HG03045 (cell line): Measurements from ENCODE around the gene MRE11.
"Not testable (repeated sequence)": the region's sequence is repeated elsewhere in the genome, so short reads cannot be mapped to it uniquely, and the experiment has no call there.

ENCODE experiments used
- ATAC-seq: cut with Tn5 transposase; IDR thresholded peaks from one replicate; pipeline ENCODE4 v1.9.1; 2021; ENCODE audit warnings: mild to moderate bottlenecking, moderate library complexity; ENCODE audit not compliant: unreplicated experiment

MRE11 gene

GRCh38 chr11:94433049-94433448 lies 60.6 kb downstream of the MRE11 start:
- no peak for ATAC-seq

DNA sequence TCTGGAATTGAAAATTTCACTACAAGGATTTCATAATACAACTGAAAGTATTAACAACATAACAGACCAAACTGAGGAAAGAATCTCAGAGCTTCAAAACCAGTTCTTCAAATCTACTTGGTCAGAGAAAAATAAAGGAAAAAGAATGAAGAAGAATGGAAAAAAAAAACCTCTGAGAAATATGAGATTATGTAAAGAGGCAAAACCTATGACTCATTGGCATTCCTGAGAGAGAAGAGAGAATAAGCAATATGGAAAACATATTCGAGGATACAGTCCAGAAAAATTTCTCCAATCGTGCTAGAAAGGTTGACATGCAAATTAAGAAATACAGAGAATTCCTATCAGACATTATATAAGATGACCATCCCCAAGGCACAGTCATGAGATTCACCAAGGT lies 69.0 kb downstream of the MRE11 start:
- no peak for ATAC-seq

- ATAC-seq, result no peak
Measured at GRCh38 chr11:94424011-94424410, 69.6 kb downstream of the MRE11 start.

DNA sequence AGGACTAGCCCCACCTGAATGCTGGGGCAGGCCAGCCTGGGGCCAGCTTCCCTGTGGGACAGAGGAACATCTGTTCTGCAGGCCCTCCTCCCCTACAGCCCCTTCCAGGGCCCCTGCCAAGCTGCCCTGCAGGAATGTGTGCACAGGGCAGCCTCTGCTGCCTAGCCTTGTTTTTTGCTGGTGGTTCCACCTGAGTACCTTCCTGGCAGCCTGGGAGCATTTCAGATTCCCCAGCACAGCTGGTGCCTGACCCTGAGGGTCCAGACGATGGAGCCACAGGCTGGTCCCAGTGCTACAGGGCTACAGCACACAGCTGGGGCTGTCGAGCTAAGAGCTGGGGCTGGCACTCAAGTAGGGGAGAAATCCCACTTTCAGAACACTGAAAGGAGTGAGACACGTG lies 70.1 kb downstream of the MRE11 start:
- no peak for ATAC-seq

- no peak for ATAC-seq
Measured at GRCh38 chr11:94418123-94418765, 75.4 kb downstream of the MRE11 start.

DNA sequence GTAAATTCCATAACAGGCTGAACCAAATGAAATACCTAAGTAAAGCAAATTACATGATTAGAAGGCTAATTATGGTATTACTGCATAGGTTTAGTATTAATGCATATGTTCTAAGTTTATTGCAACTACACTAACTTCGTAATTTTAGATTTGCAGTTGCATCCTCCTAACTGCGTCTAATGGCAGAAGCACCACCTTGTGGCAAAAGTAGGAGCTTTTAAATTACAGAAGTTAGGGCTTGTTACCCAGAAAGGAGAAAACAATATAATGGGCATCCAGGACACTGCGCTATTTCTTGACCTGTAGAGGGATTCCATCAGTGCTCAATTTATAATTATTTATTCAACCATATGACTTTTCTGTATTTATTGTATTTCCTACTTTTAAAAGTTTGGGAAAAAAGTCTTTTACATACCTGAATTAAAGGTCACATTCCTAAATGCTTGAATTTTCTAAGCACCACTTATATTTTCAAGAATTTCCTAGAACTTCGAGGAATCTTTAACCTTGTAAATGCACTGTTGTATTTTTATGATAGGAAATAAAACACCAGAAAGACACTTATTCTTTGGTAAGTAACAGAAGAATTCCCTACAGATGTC lies 76.2 kb downstream of the MRE11 start:
- ATAC-seq, result no peak

- ATAC-seq, result no peak
Measured at GRCh38 chr11:94405062-94405833, 88.4 kb downstream of the MRE11 start.

- no peak for ATAC-seq
Measured at GRCh38 chr11:94402355-94402754, 91.3 kb downstream of the MRE11 start.

GRCh38 chr11:94401773-94402265 lies 91.8 kb downstream of the MRE11 start:
- no peak for ATAC-seq

DNA sequence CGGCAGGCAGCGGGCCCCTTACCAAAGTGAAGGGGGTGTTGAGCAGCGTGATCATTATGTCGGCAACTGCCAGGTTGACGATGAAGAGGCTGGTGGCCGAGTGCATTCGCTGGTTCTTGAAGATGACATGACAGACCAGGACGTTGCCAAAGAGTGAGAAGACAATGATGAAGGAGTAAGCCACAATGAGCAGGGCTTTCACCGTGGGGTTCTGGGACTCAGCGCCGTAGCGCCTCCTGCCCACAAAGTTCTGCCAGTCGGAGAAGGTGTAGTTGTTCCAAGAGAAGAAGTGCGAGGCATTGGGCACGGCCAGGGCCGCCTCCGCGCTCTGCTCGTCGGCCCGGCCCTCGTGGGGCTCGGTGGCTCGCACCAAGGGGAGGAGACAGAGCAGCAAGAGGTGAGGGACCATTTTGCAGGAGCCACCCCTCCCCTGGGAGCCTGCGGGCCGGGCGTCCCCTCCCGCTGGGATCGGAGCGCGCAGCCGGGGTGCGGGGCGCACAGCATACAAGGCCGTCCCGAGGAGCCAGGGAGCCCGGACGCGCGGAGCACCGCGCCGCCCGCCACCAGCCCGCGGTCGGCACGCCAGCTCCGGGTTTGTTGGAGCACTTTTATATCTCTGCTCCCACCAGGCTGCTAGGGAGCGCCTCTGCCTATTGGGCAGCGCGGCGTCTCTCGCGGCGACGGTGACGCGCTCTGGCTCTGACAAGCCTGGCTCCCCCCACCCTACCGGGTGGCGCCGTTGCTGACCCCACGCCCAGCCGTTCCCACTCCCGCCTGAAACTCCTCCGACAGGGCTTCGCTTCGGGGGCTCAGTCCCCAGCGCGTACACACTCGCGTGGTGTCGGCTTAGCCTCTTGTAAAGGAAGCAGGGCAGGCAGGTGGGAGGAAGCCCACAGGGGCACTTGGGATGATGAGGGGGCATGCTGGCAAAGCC lies 92.5 kb downstream of the MRE11 start, which contains the start of gene GPR83:
GPR83 (minus strand) TSS at position 581 of the 934 bp plus-strand sequence; CDS start at position 409, 172 bp downstream.
- no peak for ATAC-seq

DNA sequence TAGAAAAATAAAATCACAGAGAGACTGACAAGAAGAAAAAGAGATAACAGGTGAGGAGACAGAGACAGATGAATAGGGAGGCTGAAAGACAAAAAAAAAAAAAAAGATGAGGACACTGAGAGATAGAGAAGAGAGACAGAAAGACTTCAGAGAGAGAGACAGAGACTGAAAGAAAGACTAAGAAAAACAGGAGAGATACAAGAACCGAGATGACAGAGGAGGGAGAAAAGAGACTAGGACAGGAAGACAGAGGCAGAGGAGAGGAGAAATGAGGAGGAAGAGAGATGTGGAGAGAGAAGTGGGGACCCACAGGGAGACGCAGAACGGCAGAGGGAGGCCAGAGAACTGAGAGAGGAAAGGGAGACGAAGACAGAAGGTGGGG lies 93.2 kb downstream of the MRE11 start:
- ATAC-seq, result no peak

- no peak for ATAC-seq
Measured at GRCh38 chr11:94400050-94400449, 93.6 kb downstream of the MRE11 start.

DNA sequence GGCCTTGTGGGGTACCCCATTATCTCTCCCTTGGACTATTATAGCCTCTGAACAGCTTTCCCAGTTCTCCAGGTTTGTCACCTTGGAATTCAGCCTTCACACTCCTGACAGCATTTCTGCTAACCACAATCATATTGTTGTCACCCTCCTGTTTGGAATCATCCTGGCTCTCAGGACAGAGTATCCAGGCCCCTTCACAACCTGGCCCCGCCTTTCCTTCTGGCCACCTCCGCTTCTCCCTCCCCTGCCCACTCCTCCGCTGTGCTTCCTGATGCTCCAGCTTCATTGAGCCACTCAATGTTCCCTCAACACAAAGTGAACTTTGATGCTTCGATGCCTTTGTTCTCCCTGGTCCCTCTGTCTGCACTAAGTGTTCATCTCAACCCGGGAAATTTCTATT lies 95.5 kb downstream of the MRE11 start:
- ATAC-seq, result no peak

- no peak for ATAC-seq
Measured at GRCh38 chr11:94396282-94396681, 97.4 kb downstream of the MRE11 start.

DNA sequence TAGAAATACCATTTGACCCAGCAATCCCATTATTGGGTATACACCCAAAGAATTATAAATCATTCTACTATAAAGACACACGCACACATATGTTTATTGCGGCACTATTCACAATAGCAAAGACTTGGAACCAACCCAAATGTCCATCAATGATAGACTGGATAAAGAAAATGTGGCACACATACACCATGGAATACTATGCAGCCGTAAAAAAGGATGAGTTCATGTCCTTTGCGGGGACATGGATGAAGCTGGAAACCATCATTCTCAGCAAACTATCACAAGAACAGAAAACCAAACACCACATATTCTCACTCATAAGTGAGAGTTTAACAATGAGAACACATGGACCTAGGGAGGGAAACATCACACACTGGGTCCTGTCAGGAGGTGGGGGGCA lies 101.7 kb downstream of the MRE11 start:
- ATAC-seq, result not testable (repeated sequence)

GRCh38 chr11:94379613-94380012 lies 114.0 kb downstream of the MRE11 start:
- no peak for ATAC-seq

- no peak for ATAC-seq
Measured at GRCh38 chr11:94376841-94377240, 116.8 kb downstream of the MRE11 start.

DNA sequence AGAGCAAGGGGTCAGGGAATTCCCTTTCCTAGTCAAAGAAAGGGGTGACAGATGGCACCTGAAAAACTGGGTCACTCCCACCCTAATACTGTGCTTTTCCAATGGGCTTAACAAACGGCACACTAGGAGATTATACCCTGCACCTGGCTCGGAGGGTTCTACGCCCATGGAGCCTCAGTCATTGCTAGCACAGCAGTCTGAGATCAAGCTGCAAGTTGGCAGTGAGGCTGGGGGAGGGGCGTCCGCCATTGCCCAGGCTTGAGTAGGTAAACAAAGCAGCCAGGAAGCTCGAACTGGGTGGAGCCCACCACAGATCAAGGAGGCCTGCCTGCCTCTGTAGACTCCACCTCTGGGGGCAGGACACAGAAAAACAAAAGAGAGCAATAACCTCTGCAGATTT lies 123.1 kb downstream of the MRE11 start:
- ATAC-seq, result not testable (repeated sequence)
